GM18870 (cell line): ENCODE results near the gene FAS.
"Not testable (repeated sequence)": the region's sequence is repeated elsewhere in the genome, so short reads cannot be mapped to it uniquely, and the experiment has no call there.

Experiments used
- ATAC-seq: cut with Tn5 transposase; IDR thresholded peaks from one replicate; pipeline ENCODE4 v1.9.1; 2021; ENCODE audit warnings: moderate library complexity; ENCODE audit not compliant: unreplicated experiment

Gene FAS

DNA sequence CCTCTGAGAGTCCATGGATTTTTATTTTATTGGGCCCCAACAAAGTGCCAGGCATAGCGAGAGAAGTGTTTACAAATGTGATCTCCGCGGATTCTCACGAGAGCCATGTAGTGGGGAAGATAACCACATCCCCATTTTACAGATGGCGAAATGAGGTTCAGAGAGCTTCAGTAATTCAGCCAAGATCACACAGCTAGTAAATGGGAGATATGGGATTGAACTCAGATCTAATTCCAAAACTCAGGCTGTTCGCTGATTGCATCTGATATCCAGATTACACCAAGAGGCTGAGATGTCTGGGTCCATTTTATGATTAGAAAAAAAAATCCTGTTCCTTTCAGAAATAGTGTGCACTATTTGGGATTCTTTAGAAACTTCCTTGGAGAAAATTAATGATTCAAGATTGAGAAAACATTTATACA, 1.3 kb downstream of the FAS start:
- no peak for ATAC-seq

- no peak for ATAC-seq
Measured at GRCh38 chr10:88992921-88993524, 2.4 kb downstream of the FAS start.

DNA sequence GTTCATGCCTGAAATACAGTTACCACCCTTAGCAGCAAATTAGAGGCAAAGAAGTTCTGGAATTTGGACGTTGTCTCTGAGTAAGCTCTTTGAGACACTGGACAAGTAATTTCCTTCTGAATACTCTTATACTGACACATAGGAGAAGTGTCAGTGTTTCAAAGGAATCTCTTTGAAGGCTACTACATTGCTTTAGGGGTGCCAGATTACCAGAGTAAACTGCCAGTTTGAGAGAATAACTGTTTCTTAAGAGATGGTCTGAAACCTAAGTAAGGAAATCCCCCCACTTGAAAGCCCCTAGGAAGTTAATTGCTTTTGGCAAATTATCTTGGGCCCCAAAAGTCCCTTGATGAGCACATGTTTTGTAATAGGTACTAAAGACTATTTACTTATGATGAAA, 3.4 kb downstream of the FAS start:
- ATAC-seq, result no peak

DNA sequence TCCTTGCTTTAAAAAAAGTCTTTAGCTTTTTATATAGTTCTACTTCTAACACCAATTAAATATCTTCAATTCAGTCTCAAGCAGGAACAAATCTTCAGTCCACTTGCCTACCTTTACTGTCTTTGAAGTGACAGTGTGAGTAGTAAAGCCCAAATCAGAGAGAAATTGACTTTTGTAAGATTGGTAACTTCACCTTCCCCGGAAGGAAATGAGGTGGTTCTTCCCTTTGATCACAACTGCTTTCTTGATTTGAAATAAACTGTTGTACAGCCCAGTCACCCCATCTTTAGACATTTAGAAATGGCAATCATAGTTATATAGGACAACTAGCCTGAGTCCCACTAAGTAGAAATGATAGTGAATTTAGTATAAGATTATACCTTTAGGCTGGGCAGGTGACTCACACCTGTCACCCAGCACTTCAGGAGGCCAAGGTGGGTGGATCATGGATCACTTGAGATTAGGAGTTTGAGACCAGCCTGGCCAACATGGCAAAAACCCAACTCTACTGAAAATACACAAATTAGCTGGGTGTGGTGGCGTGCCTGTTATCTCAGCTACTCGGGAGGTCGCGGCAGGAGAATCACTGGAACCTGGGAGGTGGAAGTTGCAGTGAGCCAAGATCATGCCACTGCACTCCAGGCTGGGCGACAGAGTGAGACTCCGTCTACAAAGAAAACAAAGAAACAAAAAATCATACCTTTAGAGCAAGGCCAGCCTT, 4.7 kb downstream of the FAS start:
- ATAC-seq, result no peak

DNA sequence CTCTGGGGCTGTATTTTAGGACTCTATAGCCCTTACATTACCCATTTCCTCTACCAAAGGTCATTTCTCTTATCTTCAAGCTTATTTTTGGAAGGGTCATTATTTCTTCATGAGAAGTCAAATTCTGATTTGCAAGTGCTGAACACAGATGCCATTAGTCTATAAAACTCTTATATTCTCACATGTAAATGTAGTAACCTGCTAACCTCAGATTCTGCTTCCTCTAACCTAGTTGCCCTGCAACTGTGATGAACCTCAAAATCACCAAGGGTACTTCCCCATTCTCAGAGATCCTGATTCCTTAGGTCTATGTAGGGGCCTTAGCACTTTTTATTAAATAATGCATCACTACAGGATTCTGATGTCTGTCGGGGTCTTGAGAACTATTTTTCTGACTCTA, 6.3 kb downstream of the FAS start:
- ATAC-seq, result no peak

GRCh38 chr10:88999625-89000024, 9.0 kb downstream of the FAS start:
- no peak for ATAC-seq

GRCh38 chr10:89001024-89001728, 10.6 kb downstream of the FAS start:
- no peak for ATAC-seq

GRCh38 chr10:89001729-89002072, 11.1 kb downstream of the FAS start:
- no peak for ATAC-seq

GRCh38 chr10:89002226-89002978, 11.8 kb downstream of the FAS start:
- ATAC-seq, result no peak

DNA sequence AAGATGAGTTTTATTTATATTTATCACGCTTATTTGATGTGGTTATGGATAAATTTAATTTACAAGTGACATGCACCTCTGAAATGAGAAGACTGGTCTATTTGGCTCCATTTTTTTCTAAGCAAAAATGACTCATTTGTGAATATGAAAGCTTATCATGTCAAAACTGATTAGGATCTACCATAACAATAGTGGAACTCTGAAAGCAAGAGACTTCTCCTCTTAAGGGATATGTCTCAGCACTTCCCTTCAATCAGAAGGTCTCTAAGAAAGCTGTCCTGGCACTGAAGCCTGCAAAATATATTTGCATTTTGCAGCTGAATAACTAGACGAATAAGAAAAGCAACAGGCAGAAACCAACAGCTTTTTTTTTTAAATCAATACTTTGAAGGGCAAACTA, 12.7 kb downstream of the FAS start:
- no peak for ATAC-seq

GRCh38 chr10:89007129-89007893, 16.7 kb downstream of the FAS start:
- no peak for ATAC-seq

GRCh38 chr10:89018700-89019346, 28.2 kb downstream of the FAS start:
- ATAC-seq, result not testable (repeated sequence)

DNA sequence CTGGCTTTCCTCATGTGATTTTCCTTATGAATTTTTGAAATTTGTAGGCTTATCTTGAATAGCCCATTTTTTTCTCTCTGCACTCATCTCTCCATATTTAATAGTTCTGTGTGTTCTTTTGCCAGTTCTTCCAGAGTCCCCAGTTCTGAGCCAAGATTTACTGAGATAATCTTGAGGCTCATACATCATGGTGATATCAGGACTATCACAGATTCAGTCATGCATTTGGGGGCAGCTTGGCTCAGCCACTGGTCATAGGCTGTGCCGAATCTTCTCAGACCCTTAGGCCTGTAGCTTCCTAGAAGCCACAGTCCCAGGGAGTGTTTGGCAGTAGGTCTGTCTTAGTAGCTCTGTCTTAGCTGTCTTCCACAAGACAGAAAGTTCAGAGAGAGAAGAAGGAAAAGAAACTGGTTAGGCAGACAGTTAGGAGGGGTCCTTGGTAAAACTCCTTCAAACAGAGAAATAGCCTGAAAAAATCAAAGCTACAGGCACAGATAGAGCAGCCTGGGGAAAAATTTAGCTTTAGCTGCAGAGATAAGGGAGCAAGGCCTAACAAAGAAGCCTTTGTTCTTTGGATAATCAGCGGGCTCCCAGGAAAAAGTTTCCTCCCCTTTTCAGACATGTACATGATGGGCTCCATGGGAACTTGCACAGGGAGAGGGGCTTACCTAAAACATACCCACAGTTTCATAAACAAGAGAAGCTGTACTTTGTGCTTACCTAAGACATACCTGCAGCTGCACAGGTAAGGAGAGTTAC, 29.1 kb downstream of the FAS start:
- ATAC-seq, result no peak

- not testable (repeated sequence) for ATAC-seq
Measured at GRCh38 chr10:89021526-89021925, 30.9 kb downstream of the FAS start.

- no peak for ATAC-seq
Measured at GRCh38 chr10:89022734-89023133, 32.1 kb downstream of the FAS start.

DNA sequence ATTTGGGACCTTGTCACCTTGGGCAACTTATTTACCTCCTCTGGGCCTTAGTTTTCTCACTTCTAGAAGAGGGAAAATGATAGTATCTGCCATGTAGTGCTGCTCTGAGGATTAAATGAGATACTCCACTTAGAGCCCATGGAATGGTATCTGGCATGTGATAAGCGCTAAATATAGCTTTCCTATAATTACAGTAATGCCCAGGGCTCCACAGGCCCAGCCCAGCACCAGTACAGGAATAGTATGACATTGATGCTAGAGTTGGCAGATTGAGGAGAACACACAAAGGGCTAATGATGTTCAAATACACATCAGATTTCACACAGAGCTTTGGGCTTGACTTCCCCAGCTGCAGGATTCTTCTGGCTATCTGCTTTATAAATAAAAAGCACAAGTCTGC, 34.9 kb downstream of the FAS start:
- ATAC-seq, result no peak

DNA sequence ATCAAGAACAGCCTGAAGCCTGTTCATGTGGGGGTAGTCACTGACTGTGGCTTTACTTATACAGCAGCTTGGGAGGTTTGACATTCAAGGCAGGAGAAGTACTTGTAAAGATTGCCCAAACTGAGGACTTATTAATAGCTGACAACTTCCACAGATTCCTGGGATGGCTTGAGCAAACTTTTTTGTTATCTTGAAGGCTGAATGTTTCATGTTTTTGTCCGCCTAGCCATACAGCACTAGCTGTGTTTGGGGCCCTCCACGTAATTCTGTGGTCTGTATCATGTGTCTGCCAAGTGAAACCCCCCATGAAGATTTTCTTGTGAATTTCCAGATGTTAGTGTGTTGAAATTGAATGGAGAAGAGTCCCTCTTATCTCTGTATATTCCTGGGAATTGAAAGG, 38.6 kb downstream of the FAS start:
- ATAC-seq, result no peak

DNA sequence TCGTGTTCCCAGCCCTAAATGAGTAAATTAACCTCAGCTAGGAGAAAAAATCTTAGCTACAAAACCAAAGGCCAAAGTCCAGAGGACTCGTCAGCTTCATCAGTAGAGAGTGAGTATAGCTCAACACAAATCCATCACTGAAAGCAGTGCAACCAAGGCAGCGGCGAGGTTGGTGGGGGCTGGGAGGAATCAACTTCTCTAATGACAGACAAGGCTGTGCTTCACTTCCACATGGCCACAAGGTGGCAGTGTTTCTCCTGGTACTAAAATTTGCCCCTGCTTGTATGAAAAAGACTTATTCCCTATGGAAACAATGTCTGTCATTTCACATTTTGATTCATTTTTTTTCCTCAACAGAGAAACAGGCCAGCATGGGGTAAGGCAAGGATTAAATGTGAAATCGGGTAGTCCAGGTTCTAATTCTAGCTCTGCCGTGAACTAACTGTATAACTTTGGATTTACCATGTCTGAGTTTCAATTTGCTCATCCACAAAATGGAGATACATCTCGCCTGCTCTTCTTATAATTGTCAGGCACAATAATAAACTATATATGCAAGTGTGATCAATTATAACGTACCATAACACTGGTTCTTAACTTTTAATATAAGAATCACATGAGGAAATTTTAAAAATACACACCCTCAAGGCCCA, 39.3 kb downstream of the FAS start:
- no peak for ATAC-seq

DNA sequence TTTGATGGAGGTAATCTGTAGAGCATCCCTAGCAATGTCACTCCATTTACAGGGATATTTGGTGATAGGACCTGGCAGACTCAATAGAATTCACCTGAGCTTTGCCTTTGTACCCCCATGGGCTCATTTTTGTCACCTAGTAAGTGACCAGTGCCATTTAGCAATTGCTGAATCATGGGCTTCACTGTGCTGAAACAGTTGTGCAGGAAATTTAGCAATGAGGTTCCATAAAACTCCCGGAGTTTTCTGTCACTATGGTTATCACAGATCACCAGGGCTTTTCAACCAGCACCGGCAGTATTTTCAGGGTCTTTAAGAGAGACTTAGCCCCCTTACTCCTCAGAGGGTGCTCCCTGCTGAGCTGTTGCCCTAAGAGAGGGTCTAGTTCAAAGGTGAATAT, 40.2 kb downstream of the FAS start:
- no peak for ATAC-seq
